Neuronal stem cell (in vitro differentiated cells): ENCODE data around the gene DPM3.

ENCODE experiments used
- DNase-seq: peaks from one replicate; pipeline ENCODE4 v3.0.0-alpha.2; 2013; ENCODE audit warnings: low spot score
- H2AFZ ChIP-seq: one replicate; pipeline ENCODE4 v1.6.1; 2013; ENCODE audit warnings: mild to moderate bottlenecking, low read length, inconsistent platforms
- H2AK5ac ChIP-seq: 2 replicates; pipeline ENCODE4 v1.6.1; 2013; ENCODE audit warnings: low read depth, mild to moderate bottlenecking, inconsistent platforms, low read length, moderate library complexity, mixed read lengths
- H2BK120ac ChIP-seq: 2 replicates; pipeline ENCODE4 v1.6.1; 2013; ENCODE audit warnings: low read depth, mild to moderate bottlenecking, inconsistent platforms, low read length, moderate library complexity, mixed read lengths
- H2BK12ac ChIP-seq: one replicate; pipeline ENCODE4 v1.6.1; 2013; ENCODE audit warnings: low read length, inconsistent platforms
- H2BK15ac ChIP-seq: 2 replicates; pipeline ENCODE4 v1.6.1; 2013; ENCODE audit warnings: mild to moderate bottlenecking, low read length, inconsistent platforms, mixed read lengths
- H2BK5ac ChIP-seq: one replicate; pipeline ENCODE4 v1.6.1; 2013; ENCODE audit warnings: inconsistent platforms, mild to moderate bottlenecking, low read length, moderate library complexity
- H3K14ac ChIP-seq: one replicate; pipeline ENCODE4 v1.6.1; 2013; ENCODE audit warnings: low read length, inconsistent platforms
- H3K18ac ChIP-seq: 2 replicates; pipeline ENCODE4 v1.6.1; 2013; ENCODE audit warnings: low read length, inconsistent platforms
- H3K23ac ChIP-seq: 2 replicates; pipeline ENCODE4 v1.6.1; 2013; ENCODE audit warnings: low read depth, mild to moderate bottlenecking, mixed read lengths, low read length, inconsistent platforms; ENCODE audit not compliant: poor library complexity
- H3K27ac ChIP-seq: replicated peaks from 3 replicates; pipeline ENCODE4 v1.5.1; 2013; ENCODE audit warnings: low read length, inconsistent platforms
- H3K27me3 ChIP-seq, 3 experiments: 2 replicates each; pipeline ENCODE4 v1.6.1; 2013; ENCODE audit warnings: low read length in 3 of 3, mild to moderate bottlenecking in 2 of 3, inconsistent platforms in 1 of 3, low read depth in 1 of 3, mixed read lengths in 1 of 3, moderate library complexity in 1 of 3; ENCODE audit not compliant: control insufficient read depth in 3 of 3, insufficient read depth in 3 of 3
- H3K36me3 ChIP-seq, 2 donors: replicated peaks in 1 of 2; 2 replicates each; pipeline ENCODE4 v1.6.1; 2013; ENCODE audit warnings: low read length in 2 of 2; ENCODE audit not compliant: control insufficient read depth in 2 of 2, insufficient read depth in 2 of 2
- H3K4ac ChIP-seq: 2 replicates; pipeline ENCODE4 v1.6.1; 2013; ENCODE audit warnings: inconsistent platforms, mild to moderate bottlenecking, low read length, moderate library complexity
- H3K4me1 ChIP-seq, 2 donors: 1 replicate in 1 of 2; 2 replicates in 1 of 2; pipeline ENCODE4 v1.6.1; 2013; ENCODE audit warnings: low read length in 2 of 2, low read depth in 1 of 2; ENCODE audit not compliant: control insufficient read depth in 2 of 2, insufficient read depth in 1 of 2
- H3K4me2 ChIP-seq: one replicate; pipeline ENCODE4 v1.6.1; 2013; ENCODE audit warnings: mild to moderate bottlenecking, low read length, inconsistent platforms; ENCODE audit not compliant: insufficient read depth, poor library complexity, severe bottlenecking
- H3K4me3 ChIP-seq, 2 donors: 2 replicates each; pipeline ENCODE4 v1.5.1; 2013; ENCODE audit warnings: low read length in 2 of 2, mild to moderate bottlenecking in 2 of 2, inconsistent platforms in 1 of 2, moderate library complexity in 1 of 2
- H3K79me1 ChIP-seq: one replicate; pipeline ENCODE4 v1.6.1; 2013; ENCODE audit warnings: low read depth, mild to moderate bottlenecking, inconsistent platforms, low read length, moderate library complexity
- H3K9ac ChIP-seq: one replicate; pipeline ENCODE4 v1.6.1; 2013; ENCODE audit warnings: mild to moderate bottlenecking, low read depth, low read length, inconsistent platforms; ENCODE audit not compliant: poor library complexity
- H3K9me3 ChIP-seq, 2 donors: replicated peaks in 1 of 2; 2 replicates each; pipeline versions ENCODE3 to v1.6.1; 2013; ENCODE audit warnings: low read length in 2 of 2, mild to moderate bottlenecking in 2 of 2, inconsistent platforms in 1 of 2, low read depth in 1 of 2, mixed read lengths in 1 of 2, moderate library complexity in 1 of 2; ENCODE audit not compliant: control insufficient read depth in 2 of 2, insufficient read depth in 1 of 2
- H4K8ac ChIP-seq: one replicate; pipeline ENCODE4 v1.6.1; 2013; ENCODE audit warnings: low read depth, mild to moderate bottlenecking, inconsistent platforms, low read length, moderate library complexity
- H4K91ac ChIP-seq: one replicate; pipeline ENCODE4 v1.6.1; 2013; ENCODE audit warnings: low read length, low read depth, mild to moderate bottlenecking, inconsistent platforms; ENCODE audit not compliant: poor library complexity
- WGBS, 2 donors: extraction: QIAGEN DNeasy Blood & Tissue Kit; methylation state at CpG; one replicate each; pipeline ENCODE4 v1.1.7; 2013; ENCODE audit warnings: missing lambda C conversion rate in 2 of 2, mixed read lengths in 1 of 2; ENCODE audit not compliant: insufficient read length in 2 of 2, insufficient replicate concordance in 1 of 2; ENCODE audit errors: extremely low coverage in 2 of 2; 5-methylcytosine and 5-hydroxymethylcytosine counted together

The DPM3 gene

DNA sequence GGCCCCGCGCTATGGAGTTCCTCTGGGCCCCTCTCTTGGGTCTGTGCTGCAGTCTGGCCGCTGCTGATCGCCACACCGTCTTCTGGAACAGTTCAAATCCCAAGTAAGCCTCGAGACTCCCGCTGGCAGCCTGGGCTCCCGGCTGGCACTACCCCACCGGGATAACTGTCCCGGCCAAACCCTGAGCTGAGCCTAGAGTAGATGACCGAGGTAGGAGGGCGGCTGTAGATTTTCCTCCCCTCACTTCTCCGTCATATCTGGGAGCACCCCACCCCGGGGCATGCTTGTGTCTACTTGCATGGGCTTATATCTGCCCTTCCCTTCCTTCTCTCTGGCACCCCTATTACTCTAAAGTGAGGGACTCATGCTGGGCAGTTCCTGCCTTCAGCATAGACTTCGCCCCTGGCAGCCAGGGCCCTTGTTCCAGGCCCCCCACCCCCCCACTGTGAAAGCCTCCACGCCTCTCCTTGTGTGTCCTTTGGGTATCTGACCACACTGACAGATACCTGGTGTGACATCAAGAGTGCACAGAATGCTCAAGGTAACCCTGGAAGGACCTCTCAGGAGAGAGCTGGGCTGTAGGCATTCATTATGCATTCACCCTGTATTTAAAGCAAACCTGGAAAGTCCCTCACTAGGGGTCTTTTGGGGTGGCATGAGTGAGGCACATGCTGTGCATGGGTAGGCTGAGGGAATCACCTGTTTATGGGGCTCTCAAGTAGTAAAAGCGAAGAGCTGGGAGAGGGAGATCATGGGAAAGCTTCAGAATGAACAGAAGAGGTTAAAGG, 12.2 kb downstream of the DPM3 start:
- no CpG with 5 or more reads among the region's 17 CpGs for WGBS, 2 donors
- Histone ChIP-seq H3K27ac (no peak overlapping the region), H3K27me3 (peaks cover 10 to 66% (median 62%) of the 10 kb centered on the region in 3 experiments)

DNA sequence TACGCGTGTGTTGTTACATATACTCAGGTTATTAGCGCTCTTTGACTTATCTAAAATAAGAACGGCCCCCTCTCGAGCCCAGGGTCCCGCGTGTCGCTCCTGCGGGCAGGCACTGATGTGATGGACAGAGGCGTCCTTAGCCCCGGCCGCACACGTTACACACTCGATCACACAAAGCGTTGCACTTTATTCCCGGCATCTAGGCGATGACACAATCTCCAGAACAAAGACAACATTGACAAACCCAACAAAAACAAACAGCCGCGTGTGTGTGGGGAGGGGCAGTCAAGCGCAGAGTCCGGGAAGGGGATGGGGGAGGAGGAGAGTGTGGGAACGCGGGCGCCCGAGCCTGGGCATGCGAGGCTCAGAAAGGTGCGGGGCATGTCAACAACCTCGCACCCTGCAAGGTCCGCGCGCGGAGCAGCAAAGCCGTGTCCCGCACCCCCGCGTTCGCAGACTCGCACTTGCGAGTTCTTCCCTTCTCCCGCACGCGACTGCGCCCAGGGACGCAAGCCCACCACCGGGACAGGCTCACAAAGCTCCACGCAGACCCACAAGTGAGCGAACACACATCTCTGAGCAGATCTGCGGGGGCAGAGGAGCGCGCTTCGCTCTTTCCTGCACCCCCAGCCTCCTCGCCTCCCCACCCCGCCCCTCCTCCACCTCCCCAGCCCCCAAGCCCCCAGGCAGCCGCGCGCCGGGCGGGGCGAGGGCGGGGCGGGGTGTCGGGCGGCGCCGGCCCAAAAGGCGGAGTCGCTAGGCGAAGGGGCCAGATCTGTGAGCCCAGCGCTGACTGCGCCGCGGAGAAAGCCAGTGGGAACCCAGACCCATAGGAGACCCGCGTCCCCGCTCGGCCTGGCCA, 13.0 kb downstream of the DPM3 start, which contains the start of gene EFNA1:
Gene EFNA1, plus strand, starts transcription at position 772 of the 862 bp plus-strand sequence. CDS start 102 bp downstream, outside the sequence.
- H3K27me3 ChIP-seq = peaks cover 10 to 74% (median 62%) of the 10 kb centered on the region in 3 experiments
- peak within 1 kb of the TSS; percentile 90 for H3K18ac ChIP-seq
- H2AK5ac ChIP-seq = peak within 1 kb of the TSS; percentile 87
- peak within 1 kb of the TSS; percentile 31 for H3K14ac ChIP-seq
- H2AFZ ChIP-seq = peak within 1 kb of the TSS; percentile 85
- peaks cover 0 to 2% of the 10 kb centered on the region in 2 donors for H3K36me3 ChIP-seq
- no peak for DNase-seq
- no CpG with 5 or more reads among the region's 76 CpGs for WGBS, 2 donors
- H3K4me3 ChIP-seq = peak within 1 kb of the TSS; percentile 39 to 80
- no peak within 1 kb of the TSS for H4K91ac ChIP-seq
- H3K9me3 ChIP-seq = peaks cover 0 to 2% of the 10 kb centered on the region in 2 donors
- H3K4ac ChIP-seq = no peak within 1 kb of the TSS
- peak within 1 kb of the TSS; percentile 97 for H2BK15ac ChIP-seq
- H2BK12ac ChIP-seq = peak within 1 kb of the TSS; percentile 73
- no peaks in the 10 kb centered on the region for H3K79me1 ChIP-seq
- peak within 1 kb of the TSS; percentile 52 for H3K23ac ChIP-seq
- H2BK5ac ChIP-seq = no peak within 1 kb of the TSS
- H4K8ac ChIP-seq = no peak within 1 kb of the TSS
- H3K4me2 ChIP-seq = peak within 1 kb of the TSS; percentile 91
- peaks cover 36 to 48% of the 10 kb centered on the region in 2 donors for H3K4me1 ChIP-seq
- H3K9ac ChIP-seq = peak within 1 kb of the TSS; percentile 82
- H2BK120ac ChIP-seq = peak within 1 kb of the TSS; percentile 49
- H3K27ac ChIP-seq = no peak within 1 kb of the TSS

More for the DNA sequence above, 12.2 kb downstream of the DPM3 start:
- H3K4ac ChIP-seq = no peak overlapping the region
- peak overlapping the region; percentile 52 for H3K23ac ChIP-seq
- H2BK15ac ChIP-seq = peak overlapping the region; percentile 94
- H3K18ac ChIP-seq = peak overlapping the region; percentile 89
- H3K9me3 ChIP-seq = peaks cover 0 to 2% of the 10 kb centered on the region in 2 donors
- peak overlapping the region; percentile 31 for H3K14ac ChIP-seq
- H3K4me2 ChIP-seq = peak overlapping the region; percentile 91
- H2AK5ac ChIP-seq = peak overlapping the region; percentile 71
- peak overlapping the region; percentile 49 for H2BK120ac ChIP-seq
- H2BK5ac ChIP-seq = no peak overlapping the region
- no peak overlapping the region for H4K8ac ChIP-seq
- H3K36me3 ChIP-seq = peaks cover 0 to 2% of the 10 kb centered on the region in 2 donors
- H2BK12ac ChIP-seq = peak overlapping the region; percentile 73
- peak overlapping the region; percentile 85 for H2AFZ ChIP-seq
- peak overlapping the region; percentile 82 for H3K9ac ChIP-seq
- H3K4me1 ChIP-seq = peaks cover 36 to 48% of the 10 kb centered on the region in 2 donors
- H4K91ac ChIP-seq = no peak overlapping the region
- no peaks in the 10 kb centered on the region for H3K79me1 ChIP-seq
- no peak for DNase-seq
- H3K4me3 ChIP-seq = peak overlapping the region; percentile 39 to 77

DNA sequence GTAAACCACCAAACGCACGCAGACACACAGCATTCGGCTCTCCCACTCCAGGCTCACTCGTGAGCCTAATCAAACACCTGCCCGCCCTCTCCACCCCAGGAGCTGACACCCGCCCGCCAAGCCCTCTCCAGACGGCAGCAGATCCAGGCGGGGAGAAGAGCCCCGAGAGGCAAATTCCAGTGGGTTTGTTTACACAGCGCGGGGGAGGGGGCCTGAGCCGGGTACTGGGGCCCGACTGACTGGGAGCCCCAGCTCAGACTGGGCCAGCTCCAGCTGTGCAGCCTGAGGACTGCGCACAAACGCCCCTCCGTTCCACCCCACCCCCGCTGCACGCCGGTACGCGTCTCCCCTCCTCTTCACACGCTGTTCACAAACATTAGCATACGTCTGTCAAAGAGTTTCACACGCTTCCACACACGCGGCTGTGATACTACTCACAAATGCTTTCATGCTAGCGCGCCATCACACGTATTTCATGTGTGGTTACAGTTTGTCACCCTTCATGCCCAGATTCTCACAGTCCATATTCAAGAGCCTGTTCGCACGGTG, 13.7 kb downstream of the DPM3 start:
- Histone ChIP-seq H3K79me1 (no peaks in the 10 kb centered on the region), H3K4me2 (peak overlapping the region; percentile 91), H4K8ac (no peak overlapping the region), H3K18ac (peak overlapping the region; percentile 90), H2AK5ac (peak overlapping the region; percentile 87), H3K9ac (peak overlapping the region; percentile 78), H2AFZ (peak overlapping the region; percentile 85), H3K4me1 (peaks cover 36 to 48% of the 10 kb centered on the region in 2 donors), H2BK15ac (peak overlapping the region; percentile 97), H3K36me3 (peaks cover 0 to 2% of the 10 kb centered on the region in 2 donors), H3K4me3 (peak overlapping the region; percentile 27 to 80), H2BK120ac (no peak overlapping the region), H3K9me3 (peaks cover 0 to 2% of the 10 kb centered on the region in 2 donors), H3K23ac (peak overlapping the region; percentile 29), H3K27me3 (peaks cover 10 to 76% (median 62%) of the 10 kb centered on the region in 3 experiments), H3K14ac (no peak overlapping the region), H3K4ac (no peak overlapping the region), H4K91ac (no peak overlapping the region), H2BK12ac (peak overlapping the region; percentile 98), H2BK5ac (no peak overlapping the region), H3K27ac (no peak overlapping the region)
- no CpG with 5 or more reads among the region's 32 CpGs for WGBS, 2 donors
- DNase-seq = no peak
